PFSK-1 (cell line): ENCODE results near the gene SPANXD.

Experiments used
- FOXP2 ChIP-seq: optimal IDR thresholded peaks from 2 replicates; pipeline ENCODE3; 2011; ENCODE audit warnings: borderline replicate concordance, control low read depth, inconsistent platforms; ENCODE audit not compliant: insufficient read depth; ENCODE audit errors: extremely low read length, extremely low read depth
- POLR2AphosphoS5 ChIP-seq: IDR thresholded peaks from 2 replicates; pipeline ENCODE4 v1.6.1; 2012; ENCODE audit warnings: low read depth, mild to moderate bottlenecking, control low read depth, low read length, moderate library complexity
- REST ChIP-seq, 2 experiments: IDR thresholded peaks; 2 replicates each; pipeline versions ENCODE4 v1.6.1 to v1.8.0; 2011 to 2012; ENCODE audit warnings: low read depth in 2 of 2, low read length in 2 of 2, control low read depth in 1 of 2, inconsistent platforms in 1 of 2, mild to moderate bottlenecking in 1 of 2, moderate library complexity in 1 of 2; ENCODE audit not compliant: insufficient read depth in 1 of 2
- SIN3A ChIP-seq: IDR thresholded peaks from 2 replicates; pipeline ENCODE4 v1.6.1; 2012; ENCODE audit warnings: mild to moderate bottlenecking, low read length, moderate library complexity, borderline replicate concordance; ENCODE audit not compliant: insufficient read depth
- TAF1 ChIP-seq: IDR thresholded peaks from 2 replicates; pipeline ENCODE4 v1.6.1; 2012; ENCODE audit warnings: low read length, control low read depth, borderline replicate concordance; ENCODE audit not compliant: insufficient read depth

- no peak for TF ChIP-seq SIN3A
- TF ChIP-seq REST (IDR thresholded peaks at IDR 0.05; ENCODE audit: insufficient read depth in 1 of 2, low read depth in 2 of 2, low read length in 2 of 2): no peak
- TF ChIP-seq POLR2AphosphoS5: no peak
- TF ChIP-seq TAF1: no peak
- TF ChIP-seq FOXP2: no peak
Measured at GRCh38 chrX:141662781-141663180, 35.8 kb downstream of the SPANXD start.
